HG02840 (cell line): ENCODE results near the gene B4GALNT4.
"Not testable (repeated sequence)": the region's sequence is repeated elsewhere in the genome, so short reads cannot be mapped to it uniquely, and the experiment has no call there.

ENCODE experiments used
- ATAC-seq: cut with Tn5 transposase; IDR thresholded peaks from one replicate; pipeline ENCODE4 v1.9.1; 2021; ENCODE audit warnings: mild to moderate bottlenecking, moderate library complexity, moderate number of reproducible peaks; ENCODE audit not compliant: unreplicated experiment, low FRiP score

The B4GALNT4 gene

GRCh38 chr11:387193-387793 is 18.0 kb downstream of the B4GALNT4 start:
- ATAC-seq, result no peak

- ATAC-seq, result not testable (repeated sequence)
These were observed 20.1 kb downstream of the B4GALNT4 start for GRCh38 chr11:389369-389768.

GRCh38 chr11:390175-390574 is 20.9 kb downstream of the B4GALNT4 start:
- ATAC-seq, result no peak

GRCh38 chr11:391117-392017 is 22.1 kb downstream of the B4GALNT4 start:
- no peak for ATAC-seq

GRCh38 chr11:392102-392777 is 22.9 kb downstream of the B4GALNT4 start:
- ATAC-seq, result no peak

- no peak for ATAC-seq
These were observed 24.1 kb downstream of the B4GALNT4 start for GRCh38 chr11:393219-394033.

- no peak for ATAC-seq
These were observed 24.9 kb downstream of the B4GALNT4 start, which contains the start of gene PKP3 for GRCh38 chr11:394034-394857. Gene PKP3, plus strand, starts transcription at chr11:394209. Its CDS starts 84 bp downstream, at chr11:394293.

- ATAC-seq, result no peak
These were observed 25.8 kb downstream of the B4GALNT4 start for GRCh38 chr11:394858-395655.

- no peak for ATAC-seq
These were observed 26.6 kb downstream of the B4GALNT4 start for GRCh38 chr11:395866-396265.

- ATAC-seq, result peak; percentile 26
These were observed 27.2 kb downstream of the B4GALNT4 start for GRCh38 chr11:396511-396947.

- peak; percentile 62 for ATAC-seq
These were observed 27.7 kb downstream of the B4GALNT4 start for GRCh38 chr11:396948-397548.

GRCh38 chr11:398826-399225 is 29.5 kb downstream of the B4GALNT4 start:
- ATAC-seq, result no peak

- no peak for ATAC-seq
These were observed 30.5 kb downstream of the B4GALNT4 start for GRCh38 chr11:399731-400211.

- ATAC-seq, result no peak
These were observed 31.0 kb downstream of the B4GALNT4 start for GRCh38 chr11:400241-400689.

GRCh38 chr11:401196-401595 is 31.9 kb downstream of the B4GALNT4 start:
- ATAC-seq, result not testable (repeated sequence)

GRCh38 chr11:403021-403760 is 33.9 kb downstream of the B4GALNT4 start:
- no peak for ATAC-seq

- ATAC-seq, result no peak
These were observed 34.6 kb downstream of the B4GALNT4 start for GRCh38 chr11:403761-404431.
